HepG2 (cell line): Measurements from ENCODE around the gene GPATCH4. TPM values are rescaled to one million over a fixed set of nuclear protein-coding genes. Genes with fewer than 3 reads are reported as not detected.

Experiments used
- BCL6 ChIP-seq: IDR thresholded peaks from 2 replicates; pipeline ENCODE4 v1.6.1; 2016; ENCODE audit warnings: missing genetic modification reagents, missing compliant biosample characterization
- ETV6 ChIP-seq: sonication (generic); formaldehyde crosslinking; conservative IDR thresholded peaks from 2 replicates; pipeline ENCODE4 v1.4.0; 2020; ENCODE audit warnings: missing genetic modification reagents
- HCFC1 ChIP-seq: fragments of 150-350 bp; IDR thresholded peaks from 2 replicates; pipeline ENCODE4 v1.6.1; 2014; ENCODE audit warnings: low read depth, low read length
- HMG20A ChIP-seq: IDR thresholded peaks from 2 replicates; pipeline ENCODE4 v1.6.1; 2016; ENCODE audit warnings: borderline replicate concordance
- KMT2A ChIP-seq: sonication (generic); formaldehyde crosslinking; IDR thresholded peaks from 2 replicates; pipeline ENCODE4 v1.4.0; 2020; ENCODE audit warnings: missing genetic modification reagents
- MAFG ChIP-seq: sonication (generic); formaldehyde crosslinking; IDR thresholded peaks from 2 replicates; pipeline ENCODE4 v1.5.1; 2020; ENCODE audit warnings: mild to moderate bottlenecking, missing genetic modification reagents
- MEIS1 ChIP-seq: sonication (generic); formaldehyde crosslinking; IDR thresholded peaks from 2 replicates; pipeline ENCODE4 v1.9.0; 2021; ENCODE audit warnings: mild to moderate bottlenecking, missing genetic modification reagents, moderate library complexity, borderline replicate concordance
- RAD21 ChIP-seq: fragments of 450-650 bp; formaldehyde crosslinking; IDR thresholded peaks from 2 replicates; pipeline ENCODE4 v1.5.0; 2020; ENCODE audit warnings: mild to moderate bottlenecking
- RARG ChIP-seq: sonication (generic); formaldehyde crosslinking; IDR thresholded peaks from 2 replicates; pipeline ENCODE4 v1.4.0; 2020; ENCODE audit warnings: low read depth, mild to moderate bottlenecking, missing genetic modification reagents
- RCOR2 ChIP-seq: IDR thresholded peaks from 2 replicates; pipeline ENCODE4 v1.6.1; 2016; ENCODE audit warnings: missing biosample characterization, missing genetic modification reagents
- SOX6 ChIP-seq, 2 experiments: fragments of 450-650 bp in 1 of 2; sonication (generic) in 1 of 2; formaldehyde crosslinking in 1 of 2; IDR thresholded peaks; 2 replicates each; pipeline versions ENCODE4 v1.4.0 to v1.6.1; 2017 to 2020; ENCODE audit warnings: antibody characterized with exemption in 1 of 2, mild to moderate bottlenecking in 1 of 2, missing genetic modification reagents in 1 of 2
- SP5 ChIP-seq: IDR thresholded peaks from 2 replicates; pipeline ENCODE4 v1.6.1; 2016; ENCODE audit warnings: low read depth, borderline replicate concordance
- TAF15 ChIP-seq: fragments of 200-400 bp; formaldehyde crosslinking; IDR thresholded peaks from one replicate; pipeline ENCODE4 v1.6.1; 2018; ENCODE audit warnings: mild to moderate bottlenecking, low read depth, low read length; ENCODE audit not compliant: poor library complexity, severe bottlenecking
- TOE1 ChIP-seq: sonication (generic); formaldehyde crosslinking; IDR thresholded peaks from 2 replicates; pipeline ENCODE4 v1.4.0; 2020; ENCODE audit warnings: mild to moderate bottlenecking, missing genetic modification reagents
- ZFP37 ChIP-seq: sonication (generic); formaldehyde crosslinking; IDR thresholded peaks from 2 replicates; pipeline ENCODE4 v1.4.0; 2020; ENCODE audit warnings: missing genetic modification reagents, borderline replicate concordance
- ZNF431 ChIP-seq: sonication (generic); formaldehyde crosslinking; IDR thresholded peaks from 2 replicates; pipeline ENCODE4 v1.9.0; 2022; ENCODE audit warnings: missing genetic modification reagents, low read depth, mild to moderate bottlenecking, borderline replicate concordance
- ZNF629 ChIP-seq: sonication (generic); formaldehyde crosslinking; conservative IDR thresholded peaks from 2 replicates; pipeline ENCODE4 v1.5.0; 2020; ENCODE audit warnings: missing genetic modification reagents
- polyA plus RNA-seq, 8 experiments: library from polyadenylated mRNA; depleted of rRNA in 3 of 8; stranded (reverse) in 7 of 8; unstranded in 1 of 8; fragments of >200 nt; fragmentation: Illumina TruSeq in 4 of 8; extraction: Trizol in 4 of 8; gene quantifications; 2 replicates each; pipeline versions ENCODE4 v1.2.1 to v1.2.3, GENCODE V29; 2011 to 2016; ENCODE audit warnings: low read depth in 4 of 8, missing spikeins in 1 of 8, mixed read lengths in 1 of 8; ENCODE audit not compliant: insufficient read depth in 1 of 8
- total RNA-seq, 5 experiments: library from RNA; depleted of rRNA; stranded (reverse); fragments of >200 nt; fragmentation: Illumina TruSeq; extraction: Trizol; gene quantifications; 2 replicates each; pipeline ENCODE4 v1.2.3, GENCODE V29; 2016; ENCODE audit warnings: low read depth in 1 of 5
- TF ChIP-seq, protein P1 (sequence below): sonication (generic); formaldehyde crosslinking; IDR thresholded peaks from 2 replicates; pipeline ENCODE4 v1.4.0; 2020; ENCODE audit warnings: missing genetic modification reagents, mild to moderate bottlenecking, borderline replicate concordance
- TF ChIP-seq, protein P2 (sequence below): IDR thresholded peaks from 2 replicates; pipeline ENCODE4 v1.6.1; 2016; ENCODE audit warnings: low read depth, control low read depth
- TF ChIP-seq, protein P3 (sequence below): sonication (generic); formaldehyde crosslinking; IDR thresholded peaks from 2 replicates; pipeline ENCODE4 v1.5.0; 2020; ENCODE audit warnings: missing genetic modification reagents
- TF ChIP-seq, protein P4 (sequence below): sonication (generic); formaldehyde crosslinking; IDR thresholded peaks from 2 replicates; pipeline ENCODE4 v1.4.0; 2020; ENCODE audit warnings: low read depth, missing genetic modification reagents

The GPATCH4 gene
- total and polyA plus RNA-seq, 2 of the 13 experiments (the other 11 are each of a cell fraction or from before 2014, with no cell fraction given): 19.2 to 37.9 TPM

DNA sequence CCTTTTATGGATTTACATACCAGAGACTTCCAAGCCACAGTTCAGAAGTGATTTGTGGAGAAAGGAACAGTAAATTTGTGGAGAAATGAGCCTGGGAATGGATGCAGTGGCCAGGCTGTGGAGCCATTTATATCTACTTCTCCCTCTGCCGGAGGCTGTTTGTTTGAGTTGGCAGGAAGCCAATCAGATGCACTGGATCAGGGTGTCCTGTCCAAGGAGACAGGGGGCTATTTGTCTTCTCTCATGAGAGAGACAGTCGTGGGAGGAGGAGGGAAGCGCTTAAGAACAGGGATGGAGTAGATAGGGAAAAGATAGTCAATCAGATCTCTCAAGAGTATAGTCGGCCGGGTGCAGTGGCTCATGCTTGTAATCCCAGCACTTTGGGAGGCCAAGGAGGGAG, 15.2 kb upstream of the GPATCH4 start (continued):
- TF ChIP-seq SOX6 (IDR thresholded peaks at IDR 0.05) (no peak), SOX6 (CRISPR knock-in tag; IDR thresholded peaks at IDR 0.05) (peak; percentile 29; the same call in 1 of the 2 replicates), SP5 (CRISPR knock-in tag) (no peak), MEIS1 (no peak), TOE1 (no peak), ZFP37 (CRISPR knock-in tag) (no peak), HCFC1 (no peak), ZNF431 (CRISPR knock-in tag) (no peak), MAFG (CRISPR knock-in tag) (no peak), ETV6 (CRISPR knock-in tag) (no peak), BCL6 (peak; percentile 32; the same call in 1 of the 2 replicates), RAD21 (CRISPR knock-in tag) (no peak), ZNF629 (CRISPR knock-in tag) (no peak), TAF15 (no peak), KMT2A (CRISPR knock-in tag) (no peak), RCOR2 (CRISPR knock-in tag) (0 out of 2 replicates have a peak, but pooled peaks have one; percentile 34), HMG20A (CRISPR knock-in tag) (no peak), RARG (no peak)
- TF ChIP-seq, protein P1, sequence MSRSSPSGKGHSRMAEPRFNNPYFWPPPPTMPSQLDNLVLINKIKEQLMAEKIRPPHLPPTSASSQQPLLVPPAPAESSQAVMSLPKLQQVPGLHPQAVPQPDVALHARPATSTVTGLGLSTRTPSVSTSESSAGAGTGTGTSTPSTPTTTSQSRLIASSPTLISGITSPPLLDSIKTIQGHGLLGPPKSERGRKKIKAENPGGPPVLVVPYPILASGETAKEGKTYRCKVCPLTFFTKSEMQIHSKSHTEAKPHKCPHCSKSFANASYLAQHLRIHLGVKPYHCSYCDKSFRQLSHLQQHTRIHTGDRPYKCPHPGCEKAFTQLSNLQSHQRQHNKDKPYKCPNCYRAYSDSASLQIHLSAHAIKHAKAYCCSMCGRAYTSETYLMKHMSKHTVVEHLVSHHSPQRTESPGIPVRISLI (CRISPR knock-in tag): no peak
- TF ChIP-seq, protein P2, sequence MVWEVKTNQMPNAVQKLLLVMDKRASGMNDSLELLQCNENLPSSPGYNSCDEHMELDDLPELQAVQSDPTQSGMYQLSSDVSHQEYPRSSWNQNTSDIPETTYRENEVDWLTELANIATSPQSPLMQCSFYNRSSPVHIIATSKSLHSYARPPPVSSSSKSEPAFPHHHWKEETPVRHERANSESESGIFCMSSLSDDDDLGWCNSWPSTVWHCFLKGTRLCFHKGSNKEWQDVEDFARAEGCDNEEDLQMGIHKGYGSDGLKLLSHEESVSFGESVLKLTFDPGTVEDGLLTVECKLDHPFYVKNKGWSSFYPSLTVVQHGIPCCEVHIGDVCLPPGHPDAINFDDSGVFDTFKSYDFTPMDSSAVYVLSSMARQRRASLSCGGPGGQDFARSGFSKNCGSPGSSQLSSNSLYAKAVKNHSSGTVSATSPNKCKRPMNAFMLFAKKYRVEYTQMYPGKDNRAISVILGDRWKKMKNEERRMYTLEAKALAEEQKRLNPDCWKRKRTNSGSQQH (CRISPR knock-in tag): no peak
- TF ChIP-seq, protein P3, sequence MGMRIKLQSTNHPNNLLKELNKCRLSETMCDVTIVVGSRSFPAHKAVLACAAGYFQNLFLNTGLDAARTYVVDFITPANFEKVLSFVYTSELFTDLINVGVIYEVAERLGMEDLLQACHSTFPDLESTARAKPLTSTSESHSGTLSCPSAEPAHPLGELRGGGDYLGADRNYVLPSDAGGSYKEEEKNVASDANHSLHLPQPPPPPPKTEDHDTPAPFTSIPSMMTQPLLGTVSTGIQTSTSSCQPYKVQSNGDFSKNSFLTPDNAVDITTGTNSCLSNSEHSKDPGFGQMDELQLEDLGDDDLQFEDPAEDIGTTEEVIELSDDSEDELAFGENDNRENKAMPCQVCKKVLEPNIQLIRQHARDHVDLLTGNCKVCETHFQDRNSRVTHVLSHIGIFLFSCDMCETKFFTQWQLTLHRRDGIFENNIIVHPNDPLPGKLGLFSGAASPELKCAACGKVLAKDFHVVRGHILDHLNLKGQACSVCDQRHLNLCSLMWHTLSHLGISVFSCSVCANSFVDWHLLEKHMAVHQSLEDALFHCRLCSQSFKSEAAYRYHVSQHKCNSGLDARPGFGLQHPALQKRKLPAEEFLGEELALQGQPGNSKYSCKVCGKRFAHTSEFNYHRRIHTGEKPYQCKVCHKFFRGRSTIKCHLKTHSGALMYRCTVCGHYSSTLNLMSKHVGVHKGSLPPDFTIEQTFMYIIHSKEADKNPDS (CRISPR knock-in tag): no peak
- TF ChIP-seq, protein P4, sequence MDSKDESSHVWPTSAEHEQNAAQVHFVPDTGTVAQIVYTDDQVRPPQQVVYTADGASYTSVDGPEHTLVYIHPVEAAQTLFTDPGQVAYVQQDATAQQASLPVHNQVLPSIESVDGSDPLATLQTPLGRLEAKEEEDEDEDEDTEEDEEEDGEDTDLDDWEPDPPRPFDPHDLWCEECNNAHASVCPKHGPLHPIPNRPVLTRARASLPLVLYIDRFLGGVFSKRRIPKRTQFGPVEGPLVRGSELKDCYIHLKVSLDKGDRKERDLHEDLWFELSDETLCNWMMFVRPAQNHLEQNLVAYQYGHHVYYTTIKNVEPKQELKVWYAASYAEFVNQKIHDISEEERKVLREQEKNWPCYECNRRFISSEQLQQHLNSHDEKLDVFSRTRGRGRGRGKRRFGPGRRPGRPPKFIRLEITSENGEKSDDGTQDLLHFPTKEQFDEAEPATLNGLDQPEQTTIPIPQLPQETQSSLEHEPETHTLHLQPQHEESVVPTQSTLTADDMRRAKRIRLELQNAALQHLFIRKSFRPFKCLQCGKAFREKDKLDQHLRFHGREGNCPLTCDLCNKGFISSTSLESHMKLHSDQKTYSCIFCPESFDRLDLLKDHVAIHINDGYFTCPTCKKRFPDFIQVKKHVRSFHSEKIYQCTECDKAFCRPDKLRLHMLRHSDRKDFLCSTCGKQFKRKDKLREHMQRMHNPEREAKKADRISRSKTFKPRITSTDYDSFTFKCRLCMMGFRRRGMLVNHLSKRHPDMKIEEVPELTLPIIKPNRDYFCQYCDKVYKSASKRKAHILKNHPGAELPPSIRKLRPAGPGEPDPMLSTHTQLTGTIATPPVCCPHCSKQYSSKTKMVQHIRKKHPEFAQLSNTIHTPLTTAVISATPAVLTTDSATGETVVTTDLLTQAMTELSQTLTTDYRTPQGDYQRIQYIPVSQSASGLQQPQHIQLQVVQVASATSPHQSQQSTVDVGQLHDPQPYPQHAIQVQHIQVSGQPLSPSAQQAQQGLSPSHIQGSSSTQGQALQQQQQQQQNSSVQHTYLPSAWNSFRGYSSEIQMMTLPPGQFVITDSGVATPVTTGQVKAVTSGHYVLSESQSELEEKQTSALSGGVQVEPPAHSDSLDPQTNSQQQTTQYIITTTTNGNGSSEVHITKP: no peak
